HG02642 (cell line): ENCODE data around the gene SCCPDH.
"Not testable (repeated sequence)": the region's sequence is repeated elsewhere in the genome, so short reads cannot be mapped to it uniquely, and the experiment has no call there.

Experiments
- ATAC-seq: cut with Tn5 transposase; IDR thresholded peaks from one replicate; pipeline ENCODE4 v1.9.1; 2021; ENCODE audit warnings: mild to moderate bottlenecking; ENCODE audit not compliant: unreplicated experiment, poor library complexity

Gene SCCPDH

GRCh38 chr1:246703581-246703980 lies 20.6 kb upstream of the SCCPDH start:
- ATAC-seq = no peak

- ATAC-seq = no peak
Observed at GRCh38 chr1:246705368-246705767, 18.8 kb upstream of the SCCPDH start.

- no peak for ATAC-seq
Observed at GRCh38 chr1:246708166-246708565, 16.0 kb upstream of the SCCPDH start.

- ATAC-seq = no peak
Observed at GRCh38 chr1:246709196-246709595, 15.0 kb upstream of the SCCPDH start.

- ATAC-seq = no peak
Observed at GRCh38 chr1:246709835-246710234, 14.4 kb upstream of the SCCPDH start.

- no peak for ATAC-seq
Observed at GRCh38 chr1:246711548-246712003, 12.6 kb upstream of the SCCPDH start.

GRCh38 chr1:246712428-246712827 lies 11.8 kb upstream of the SCCPDH start:
- ATAC-seq = not testable (repeated sequence)

- ATAC-seq = not testable (repeated sequence)
Observed at GRCh38 chr1:246719361-246719760, 4.8 kb upstream of the SCCPDH start.

- ATAC-seq = not testable (repeated sequence)
Observed at GRCh38 chr1:246720814-246721213, 3.4 kb upstream of the SCCPDH start.

GRCh38 chr1:246722720-246723119 lies 1.5 kb upstream of the SCCPDH start:
- no peak for ATAC-seq

GRCh38 chr1:246724731-246725095 lies 504 bp downstream of the SCCPDH start:
- ATAC-seq = peak; percentile 7

- ATAC-seq = no peak
Observed at GRCh38 chr1:246725191-246725590, 982 bp downstream of the SCCPDH start.

GRCh38 chr1:246726255-246726679 lies 2.1 kb downstream of the SCCPDH start:
- no peak for ATAC-seq

GRCh38 chr1:246726881-246727280 lies 2.7 kb downstream of the SCCPDH start:
- no peak for ATAC-seq

- no peak for ATAC-seq
Observed at GRCh38 chr1:246727594-246727993, 3.4 kb downstream of the SCCPDH start.

GRCh38 chr1:246728311-246728710 lies 4.1 kb downstream of the SCCPDH start:
- ATAC-seq = no peak

- ATAC-seq = not testable (repeated sequence)
Observed at GRCh38 chr1:246729040-246729439, 4.8 kb downstream of the SCCPDH start.

- ATAC-seq = no peak
Observed at GRCh38 chr1:246730839-246731238, 6.6 kb downstream of the SCCPDH start.

GRCh38 chr1:246731873-246732272 lies 7.7 kb downstream of the SCCPDH start:
- ATAC-seq = not testable (repeated sequence)

GRCh38 chr1:246733704-246734103 lies 9.5 kb downstream of the SCCPDH start:
- no peak for ATAC-seq

- ATAC-seq = no peak
Observed at GRCh38 chr1:246734866-246735265, 10.7 kb downstream of the SCCPDH start.

- ATAC-seq = no peak
Observed at GRCh38 chr1:246735735-246736134, 11.5 kb downstream of the SCCPDH start.

GRCh38 chr1:246742396-246742795 lies 18.2 kb downstream of the SCCPDH start:
- ATAC-seq = no peak
